HepG2 (cell line): ENCODE measurements around the gene SLC7A11. TPM values are rescaled to one million over a fixed set of nuclear protein-coding genes. Genes with fewer than 3 reads are reported as not detected.

Experiments
- BORCS8-MEF2B ChIP-seq: sonication (generic); formaldehyde crosslinking; IDR thresholded peaks from 2 replicates; pipeline ENCODE4 v1.8.0; 2022; ENCODE audit warnings: mild to moderate bottlenecking, missing genetic modification reagents
- CENPX ChIP-seq: sonication (generic); formaldehyde crosslinking; IDR thresholded peaks from 2 replicates; pipeline ENCODE4 v1.9.0; 2021; ENCODE audit warnings: mild to moderate bottlenecking, missing genetic modification reagents, moderate library complexity
- FOSL2 ChIP-seq: sonication (generic); formaldehyde crosslinking; IDR thresholded peaks from 2 replicates; pipeline ENCODE4 v1.4.0; 2020; ENCODE audit warnings: missing genetic modification reagents
- NCOR1 ChIP-seq: fragments of 200-600 bp; sonication (generic); IDR thresholded peaks from 2 replicates; pipeline ENCODE4 v1.7.0; 2017; ENCODE audit warnings: antibody characterized with exemption, low read length, borderline replicate concordance
- RFXAP ChIP-seq: sonication (generic); formaldehyde crosslinking; IDR thresholded peaks from 2 replicates; pipeline ENCODE4 v1.4.0; 2020; ENCODE audit warnings: missing genetic modification reagents, borderline replicate concordance
- TFAP4 ChIP-seq: sonication (generic); IDR thresholded peaks from 2 replicates; pipeline ENCODE4 v1.6.1; 2016; ENCODE audit warnings: low read depth, borderline replicate concordance
- THAP11 ChIP-seq: IDR thresholded peaks from 2 replicates; pipeline ENCODE4 v1.6.1; 2016; ENCODE audit warnings: missing biosample characterization, missing genetic modification reagents
- ZBTB20 ChIP-seq: sonication (generic); formaldehyde crosslinking; IDR thresholded peaks from 2 replicates; pipeline ENCODE4 v1.8.1; 2023; ENCODE audit warnings: missing genetic modification reagents, low read depth, mild to moderate bottlenecking, borderline replicate concordance
- ZFP36 ChIP-seq: fragments of 150-350 bp; IDR thresholded peaks from 2 replicates; pipeline ENCODE4 v1.6.1; 2018; ENCODE audit warnings: borderline replicate concordance, low read length, low read depth; ENCODE audit not compliant: partially characterized antibody
- ZNF329 ChIP-seq: sonication (generic); formaldehyde crosslinking; IDR thresholded peaks from 2 replicates; pipeline ENCODE4 v1.9.0; 2021; ENCODE audit warnings: low read depth, mild to moderate bottlenecking, missing genetic modification reagents
- ZNF430 ChIP-seq: sonication (generic); formaldehyde crosslinking; IDR thresholded peaks from 2 replicates; pipeline ENCODE4 v1.9.0; 2021; ENCODE audit warnings: mild to moderate bottlenecking, missing genetic modification reagents
- ZNF530 ChIP-seq: sonication (generic); formaldehyde crosslinking; IDR thresholded peaks from 2 replicates; pipeline ENCODE4 v1.5.0; 2020; ENCODE audit warnings: low read depth, mild to moderate bottlenecking, missing genetic modification reagents
- ZNF605 ChIP-seq: sonication (generic); formaldehyde crosslinking; IDR thresholded peaks from 2 replicates; pipeline ENCODE4 v1.8.0; 2022; ENCODE audit warnings: mild to moderate bottlenecking, missing genetic modification reagents
- ZNF616 ChIP-seq: sonication (generic); formaldehyde crosslinking; IDR thresholded peaks from 2 replicates; pipeline ENCODE4 v1.5.0; 2020; ENCODE audit warnings: low read depth, mild to moderate bottlenecking, missing genetic modification reagents
- ZSCAN31 ChIP-seq: sonication (generic); formaldehyde crosslinking; IDR thresholded peaks from 2 replicates; pipeline ENCODE4 v1.5.0; 2020; ENCODE audit warnings: low read depth, mild to moderate bottlenecking, missing genetic modification reagents
- polyA plus RNA-seq, 8 experiments: library from polyadenylated mRNA; depleted of rRNA in 3 of 8; stranded (reverse) in 7 of 8; unstranded in 1 of 8; fragments of >200 nt; fragmentation: Illumina TruSeq in 4 of 8; extraction: Trizol in 4 of 8; gene quantifications; 2 replicates each; pipeline versions ENCODE4 v1.2.1 to v1.2.3, GENCODE V29; 2011 to 2016; ENCODE audit warnings: low read depth in 4 of 8, missing spikeins in 1 of 8, mixed read lengths in 1 of 8; ENCODE audit not compliant: insufficient read depth in 1 of 8
- total RNA-seq, 5 experiments: library from RNA; depleted of rRNA; stranded (reverse); fragments of >200 nt; fragmentation: Illumina TruSeq; extraction: Trizol; gene quantifications; 2 replicates each; pipeline ENCODE4 v1.2.3, GENCODE V29; 2016; ENCODE audit warnings: low read depth in 1 of 5
- TF ChIP-seq, protein P1 (sequence below): sonication (generic); formaldehyde crosslinking; IDR thresholded peaks from 2 replicates; pipeline ENCODE4 v1.5.0; 2020; ENCODE audit warnings: mild to moderate bottlenecking, missing genetic modification reagents
- TF ChIP-seq, protein P2 (sequence below): sonication (generic); formaldehyde crosslinking; IDR thresholded peaks from 2 replicates; pipeline ENCODE4 v1.4.0; 2020; ENCODE audit warnings: missing genetic modification reagents
- TF ChIP-seq, protein P3 (sequence below): sonication (generic); formaldehyde crosslinking; IDR thresholded peaks from 2 replicates; pipeline ENCODE4 v1.5.1; 2020; ENCODE audit warnings: missing genetic modification reagents, mild to moderate bottlenecking, borderline replicate concordance

The SLC7A11 gene
- total and polyA plus RNA-seq, 2 of the 13 experiments (the other 11 are each of a cell fraction or from before 2014, with no cell fraction given), result 15.7 to 17.5 TPM

GRCh38 chr4:138242076-138242833 is at the start of gene SLC7A11 (continued):
- TF ChIP-seq ZSCAN31 (CRISPR knock-in tag) (no peak), ZNF616 (no peak), TFAP4 (peak; percentile 17; the same call in 1 of the 2 replicates), THAP11 (CRISPR knock-in tag) (peak; percentile 84), ZNF430 (CRISPR knock-in tag) (0 out of 2 replicates have a peak, but pooled peaks have one; percentile 56), FOSL2 (CRISPR knock-in tag) (peak; percentile 80), ZNF530 (no peak), CENPX (CRISPR knock-in tag) (no peak), RFXAP (CRISPR knock-in tag) (peak; percentile 46; the same call in 1 of the 2 replicates), ZBTB20 (CRISPR knock-in tag) (no peak), NCOR1 (peak; percentile 68; the same call in 1 of the 2 replicates), ZNF605 (peak; percentile 73), BORCS8-MEF2B (CRISPR knock-in tag) (no peak), ZNF329 (no peak), ZFP36 (no peak)
- TF ChIP-seq, protein P1, sequence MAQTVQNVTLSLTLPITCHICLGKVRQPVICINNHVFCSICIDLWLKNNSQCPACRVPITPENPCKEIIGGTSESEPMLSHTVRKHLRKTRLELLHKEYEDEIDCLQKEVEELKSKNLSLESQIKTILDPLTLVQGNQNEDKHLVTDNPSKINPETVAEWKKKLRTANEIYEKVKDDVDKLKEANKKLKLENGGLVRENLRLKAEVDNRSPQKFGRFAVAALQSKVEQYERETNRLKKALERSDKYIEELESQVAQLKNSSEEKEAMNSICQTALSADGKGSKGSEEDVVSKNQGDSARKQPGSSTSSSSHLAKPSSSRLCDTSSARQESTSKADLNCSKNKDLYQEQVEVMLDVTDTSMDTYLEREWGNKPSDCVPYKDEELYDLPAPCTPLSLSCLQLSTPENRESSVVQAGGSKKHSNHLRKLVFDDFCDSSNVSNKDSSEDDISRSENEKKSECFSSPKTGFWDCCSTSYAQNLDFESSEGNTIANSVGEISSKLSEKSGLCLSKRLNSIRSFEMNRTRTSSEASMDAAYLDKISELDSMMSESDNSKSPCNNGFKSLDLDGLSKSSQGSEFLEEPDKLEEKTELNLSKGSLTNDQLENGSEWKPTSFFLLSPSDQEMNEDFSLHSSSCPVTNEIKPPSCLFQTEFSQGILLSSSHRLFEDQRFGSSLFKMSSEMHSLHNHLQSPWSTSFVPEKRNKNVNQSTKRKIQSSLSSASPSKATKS, result no peak
- TF ChIP-seq, protein P2, sequence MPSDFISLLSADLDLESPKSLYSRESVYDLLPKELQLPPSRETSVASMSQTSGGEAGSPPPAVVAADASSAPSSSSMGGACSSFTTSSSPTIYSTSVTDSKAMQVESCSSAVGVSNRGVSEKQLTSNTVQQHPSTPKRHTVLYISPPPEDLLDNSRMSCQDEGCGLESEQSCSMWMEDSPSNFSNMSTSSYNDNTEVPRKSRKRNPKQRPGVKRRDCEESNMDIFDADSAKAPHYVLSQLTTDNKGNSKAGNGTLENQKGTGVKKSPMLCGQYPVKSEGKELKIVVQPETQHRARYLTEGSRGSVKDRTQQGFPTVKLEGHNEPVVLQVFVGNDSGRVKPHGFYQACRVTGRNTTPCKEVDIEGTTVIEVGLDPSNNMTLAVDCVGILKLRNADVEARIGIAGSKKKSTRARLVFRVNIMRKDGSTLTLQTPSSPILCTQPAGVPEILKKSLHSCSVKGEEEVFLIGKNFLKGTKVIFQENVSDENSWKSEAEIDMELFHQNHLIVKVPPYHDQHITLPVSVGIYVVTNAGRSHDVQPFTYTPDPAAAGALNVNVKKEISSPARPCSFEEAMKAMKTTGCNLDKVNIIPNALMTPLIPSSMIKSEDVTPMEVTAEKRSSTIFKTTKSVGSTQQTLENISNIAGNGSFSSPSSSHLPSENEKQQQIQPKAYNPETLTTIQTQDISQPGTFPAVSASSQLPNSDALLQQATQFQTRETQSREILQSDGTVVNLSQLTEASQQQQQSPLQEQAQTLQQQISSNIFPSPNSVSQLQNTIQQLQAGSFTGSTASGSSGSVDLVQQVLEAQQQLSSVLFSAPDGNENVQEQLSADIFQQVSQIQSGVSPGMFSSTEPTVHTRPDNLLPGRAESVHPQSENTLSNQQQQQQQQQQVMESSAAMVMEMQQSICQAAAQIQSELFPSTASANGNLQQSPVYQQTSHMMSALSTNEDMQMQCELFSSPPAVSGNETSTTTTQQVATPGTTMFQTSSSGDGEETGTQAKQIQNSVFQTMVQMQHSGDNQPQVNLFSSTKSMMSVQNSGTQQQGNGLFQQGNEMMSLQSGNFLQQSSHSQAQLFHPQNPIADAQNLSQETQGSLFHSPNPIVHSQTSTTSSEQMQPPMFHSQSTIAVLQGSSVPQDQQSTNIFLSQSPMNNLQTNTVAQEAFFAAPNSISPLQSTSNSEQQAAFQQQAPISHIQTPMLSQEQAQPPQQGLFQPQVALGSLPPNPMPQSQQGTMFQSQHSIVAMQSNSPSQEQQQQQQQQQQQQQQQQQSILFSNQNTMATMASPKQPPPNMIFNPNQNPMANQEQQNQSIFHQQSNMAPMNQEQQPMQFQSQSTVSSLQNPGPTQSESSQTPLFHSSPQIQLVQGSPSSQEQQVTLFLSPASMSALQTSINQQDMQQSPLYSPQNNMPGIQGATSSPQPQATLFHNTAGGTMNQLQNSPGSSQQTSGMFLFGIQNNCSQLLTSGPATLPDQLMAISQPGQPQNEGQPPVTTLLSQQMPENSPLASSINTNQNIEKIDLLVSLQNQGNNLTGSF (CRISPR knock-in tag), result no peak
- TF ChIP-seq, protein P3, sequence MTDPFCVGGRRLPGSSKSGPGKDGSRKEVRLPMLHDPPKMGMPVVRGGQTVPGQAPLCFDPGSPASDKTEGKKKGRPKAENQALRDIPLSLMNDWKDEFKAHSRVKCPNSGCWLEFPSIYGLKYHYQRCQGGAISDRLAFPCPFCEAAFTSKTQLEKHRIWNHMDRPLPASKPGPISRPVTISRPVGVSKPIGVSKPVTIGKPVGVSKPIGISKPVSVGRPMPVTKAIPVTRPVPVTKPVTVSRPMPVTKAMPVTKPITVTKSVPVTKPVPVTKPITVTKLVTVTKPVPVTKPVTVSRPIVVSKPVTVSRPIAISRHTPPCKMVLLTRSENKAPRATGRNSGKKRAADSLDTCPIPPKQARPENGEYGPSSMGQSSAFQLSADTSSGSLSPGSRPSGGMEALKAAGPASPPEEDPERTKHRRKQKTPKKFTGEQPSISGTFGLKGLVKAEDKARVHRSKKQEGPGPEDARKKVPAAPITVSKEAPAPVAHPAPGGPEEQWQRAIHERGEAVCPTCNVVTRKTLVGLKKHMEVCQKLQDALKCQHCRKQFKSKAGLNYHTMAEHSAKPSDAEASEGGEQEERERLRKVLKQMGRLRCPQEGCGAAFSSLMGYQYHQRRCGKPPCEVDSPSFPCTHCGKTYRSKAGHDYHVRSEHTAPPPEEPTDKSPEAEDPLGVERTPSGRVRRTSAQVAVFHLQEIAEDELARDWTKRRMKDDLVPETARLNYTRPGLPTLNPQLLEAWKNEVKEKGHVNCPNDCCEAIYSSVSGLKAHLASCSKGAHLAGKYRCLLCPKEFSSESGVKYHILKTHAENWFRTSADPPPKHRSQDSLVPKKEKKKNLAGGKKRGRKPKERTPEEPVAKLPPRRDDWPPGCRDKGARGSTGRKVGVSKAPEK (CRISPR knock-in tag), result no peak
